HG02759 (cell line): Measurements from ENCODE around the gene ADD1.
"Not testable (repeated sequence)": the region's sequence is repeated elsewhere in the genome, so short reads cannot be mapped to it uniquely, and the experiment has no call there.

Experiments used
- ATAC-seq: cut with Tn5 transposase; IDR thresholded peaks from one replicate; pipeline ENCODE4 v1.9.1; 2021; ENCODE audit warnings: mild to moderate bottlenecking, moderate library complexity; ENCODE audit not compliant: unreplicated experiment

The ADD1 gene

DNA sequence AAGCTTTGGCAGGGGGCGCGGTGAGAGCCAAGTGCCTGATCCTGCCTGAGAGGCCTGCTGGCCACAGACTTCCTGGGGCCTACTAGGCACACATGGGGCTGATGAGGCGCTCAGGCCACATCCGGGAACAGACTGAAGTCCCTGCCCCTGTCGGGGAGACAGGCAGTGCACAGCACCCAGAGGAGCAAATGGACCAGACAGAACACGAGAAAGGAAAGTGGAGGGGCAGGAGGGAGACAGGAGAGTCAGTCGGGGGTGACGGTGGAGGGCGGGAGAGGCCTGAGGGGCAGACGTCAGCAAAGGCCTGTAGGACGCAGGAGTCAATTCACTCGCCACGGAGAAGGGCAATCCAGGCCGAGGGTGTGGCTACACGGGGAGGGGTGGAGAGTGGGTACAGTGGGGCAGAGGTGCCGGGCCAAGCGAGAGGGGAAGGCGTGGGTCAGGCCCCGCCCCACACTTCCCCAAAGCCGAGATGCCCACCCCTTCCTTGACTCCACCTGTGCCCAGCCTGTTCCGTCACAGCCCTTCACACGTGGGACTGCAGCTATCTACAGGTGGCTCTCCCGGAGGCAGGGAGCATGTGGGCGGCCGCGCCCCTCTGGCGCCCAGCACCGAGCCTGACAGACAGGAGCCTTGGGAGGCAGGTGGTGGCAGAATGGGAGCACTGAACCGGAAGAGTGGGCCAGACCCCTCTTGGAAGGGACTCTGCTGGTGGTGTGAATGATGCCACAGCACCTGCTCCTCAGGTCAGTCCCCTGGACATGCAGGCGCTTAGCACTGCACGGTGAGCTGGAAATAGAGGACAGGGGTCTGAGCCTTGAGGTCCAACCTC, 99.1 kb downstream of the ADD1 start:
- ATAC-seq = no peak

DNA sequence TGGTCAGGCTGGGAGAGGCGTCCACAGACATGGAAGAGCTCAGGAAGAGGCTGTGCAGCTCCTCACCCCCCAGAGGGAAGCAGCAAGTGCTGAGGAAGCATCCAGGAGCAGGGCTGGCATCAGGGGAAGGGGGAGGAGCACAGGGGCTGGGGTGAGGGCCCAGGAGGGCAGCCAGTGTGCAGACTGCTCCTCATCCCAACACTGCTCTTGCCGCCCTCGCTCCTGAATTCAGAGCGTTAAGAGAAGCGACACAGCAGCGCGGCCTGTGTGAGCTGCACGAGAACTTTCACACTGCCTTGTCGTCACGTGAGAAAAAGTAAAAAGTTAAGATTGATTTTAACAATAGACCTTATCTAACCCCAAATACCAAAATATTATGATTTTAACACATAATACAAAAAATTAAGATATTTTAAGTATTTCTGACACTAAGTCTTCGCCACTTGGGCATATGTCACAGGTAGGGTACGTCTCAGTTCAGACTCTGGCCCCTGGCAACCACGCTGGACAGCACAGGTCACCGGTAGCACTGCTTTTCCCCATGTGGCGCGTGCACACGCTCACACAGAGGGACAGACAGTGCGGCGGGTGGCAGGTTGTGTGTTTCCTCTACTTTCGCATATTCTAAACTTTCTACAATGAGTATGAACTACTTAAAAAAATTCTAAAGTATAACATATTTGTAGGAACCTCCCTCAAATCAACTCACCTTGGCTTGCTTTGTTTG, 99.9 kb downstream of the ADD1 start:
- ATAC-seq = no peak

- no peak for ATAC-seq
Observed at GRCh38 chr4:2944091-2944482, 100.4 kb downstream of the ADD1 start.

GRCh38 chr4:2944586-2945526, 101.2 kb downstream of the ADD1 start:
- no peak for ATAC-seq

- ATAC-seq = not testable (repeated sequence)
Observed at GRCh38 chr4:2945619-2946604, 102.3 kb downstream of the ADD1 start.

DNA sequence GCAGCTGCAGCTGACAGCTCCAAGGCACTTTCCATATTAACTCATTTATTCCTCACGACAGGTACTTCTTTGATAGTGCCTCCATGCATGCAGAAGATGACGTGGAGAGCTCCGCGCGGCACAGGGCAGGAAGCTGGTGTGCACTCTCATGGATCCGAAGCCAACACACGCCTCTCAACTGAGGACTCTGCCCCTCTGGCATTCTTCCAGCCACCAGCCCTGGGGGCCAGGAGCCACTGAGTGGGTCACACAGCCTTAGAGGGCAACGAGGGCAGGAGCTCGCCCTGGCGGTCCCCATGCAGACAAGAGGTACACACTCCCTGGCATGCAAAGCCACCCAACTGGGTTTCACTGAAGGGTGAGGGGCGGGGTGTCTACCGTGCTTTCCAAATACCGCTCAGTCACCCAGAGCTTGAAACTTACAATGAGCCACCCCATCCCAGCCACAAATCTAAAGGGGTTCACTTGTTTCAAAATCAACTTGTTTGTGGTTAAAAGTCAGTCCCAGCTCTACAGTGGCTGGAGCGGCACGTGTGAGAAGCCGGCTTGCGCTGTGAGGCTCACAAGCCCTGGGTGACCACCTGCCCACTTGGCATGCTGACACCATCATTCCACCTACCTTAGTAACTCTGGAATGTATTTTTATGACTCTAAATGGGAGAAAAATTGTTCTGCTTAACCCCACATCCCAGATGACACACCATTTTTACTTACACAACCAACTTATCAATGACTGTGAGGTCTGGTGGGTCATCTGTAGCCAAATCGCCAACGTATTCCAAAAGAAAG, 103.4 kb downstream of the ADD1 start:
- no peak for ATAC-seq

DNA sequence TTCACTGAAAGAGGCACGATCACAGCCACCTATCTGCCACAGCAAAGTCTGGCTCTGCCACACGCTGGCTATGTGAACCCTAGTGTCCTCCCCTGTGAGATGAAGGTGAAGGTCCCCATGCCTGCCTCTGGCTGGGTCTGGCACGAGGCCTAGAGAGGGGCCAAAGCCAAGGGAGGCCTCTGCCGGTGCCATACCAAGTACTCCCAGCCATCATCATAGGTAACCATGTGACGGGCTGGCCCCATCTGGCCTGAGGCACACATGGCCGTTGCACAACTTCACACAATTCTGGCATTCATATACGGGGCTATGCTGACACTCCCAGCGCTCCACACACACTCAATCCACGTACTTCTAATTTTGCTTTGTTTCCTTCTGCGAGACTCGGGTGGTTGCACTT, 104.3 kb downstream of the ADD1 start:
- no peak for ATAC-seq

- ATAC-seq = no peak
Observed at GRCh38 chr4:2948895-2949781, 105.5 kb downstream of the ADD1 start.

- no peak for ATAC-seq
Observed at GRCh38 chr4:2949782-2950125, 106.1 kb downstream of the ADD1 start.

DNA sequence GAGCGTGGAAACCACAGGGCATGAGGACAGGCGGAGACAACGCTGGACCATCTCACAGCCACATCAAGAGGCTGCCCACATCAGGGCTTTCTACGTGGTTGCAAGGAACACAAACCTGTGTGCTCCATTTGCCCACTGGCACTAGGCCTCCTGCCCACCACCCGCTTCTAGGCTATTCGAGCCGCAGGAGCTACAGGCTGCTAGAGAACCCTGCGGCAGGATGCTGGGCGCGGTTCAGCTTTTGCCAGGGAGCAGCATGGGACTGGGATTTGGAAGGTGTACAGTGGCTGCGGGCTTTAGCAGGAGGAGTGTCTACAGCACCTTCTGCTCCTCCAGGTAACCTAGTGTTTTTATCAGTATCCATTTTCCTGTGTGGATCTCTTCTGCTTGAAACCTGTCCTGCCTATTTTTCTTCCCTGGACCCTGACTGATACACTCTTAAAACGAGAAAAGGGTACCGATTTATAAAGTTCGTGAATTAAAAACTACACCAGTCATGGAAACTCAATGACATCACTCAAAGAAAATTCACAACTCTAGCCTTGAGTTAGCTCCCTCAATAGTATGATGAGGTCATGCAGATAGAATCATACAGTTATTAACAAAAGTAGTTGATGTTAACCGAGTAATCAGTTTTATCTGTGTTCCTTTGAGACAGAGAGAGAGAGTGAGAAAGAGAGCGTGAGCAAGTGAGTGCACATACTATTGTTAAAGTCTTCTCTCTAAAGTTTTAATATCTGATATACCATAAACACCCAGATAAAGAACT, 106.8 kb downstream of the ADD1 start:
- no peak for ATAC-seq

GRCh38 chr4:2953496-2953895, 109.9 kb downstream of the ADD1 start:
- no peak for ATAC-seq

DNA sequence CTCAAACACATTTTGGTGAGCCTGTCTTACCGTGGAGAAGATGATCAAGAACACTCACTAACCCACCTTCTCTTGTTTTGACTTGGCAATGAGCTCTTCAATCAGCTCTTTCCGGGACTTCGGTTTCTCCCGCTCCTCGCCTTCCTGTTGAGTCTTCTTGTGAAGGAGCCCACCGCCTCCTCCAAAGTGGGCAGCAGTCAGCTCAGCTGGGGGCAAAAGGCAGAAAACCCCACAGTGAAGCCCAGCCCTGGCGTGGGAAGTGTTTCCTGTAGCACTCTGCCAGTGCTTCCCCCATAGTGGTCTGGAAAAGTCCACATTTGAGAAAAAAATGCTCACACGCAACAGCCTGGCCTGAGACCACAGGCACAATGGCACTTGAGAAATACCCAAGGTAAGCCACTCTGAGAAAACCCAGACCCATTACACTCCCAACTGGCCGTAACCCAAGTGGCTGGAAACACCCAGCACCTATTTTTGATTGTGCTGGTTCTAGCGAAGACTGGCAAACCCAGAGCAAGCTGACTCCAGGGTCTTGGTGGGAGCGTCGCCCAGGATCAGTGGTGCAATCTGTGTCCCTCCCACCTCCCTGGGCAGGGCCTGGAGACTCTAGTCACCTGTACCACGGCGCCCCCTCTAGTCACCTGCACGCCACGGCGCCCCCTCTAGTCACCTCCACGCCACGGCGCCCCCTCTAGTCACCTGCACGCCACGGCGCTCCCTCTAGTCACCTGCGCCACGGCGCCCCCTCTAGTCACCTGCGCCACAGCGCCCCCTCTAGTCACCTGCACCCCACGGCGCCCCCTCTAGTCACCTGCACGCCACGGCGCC, 110.9 kb downstream of the ADD1 start:
- ATAC-seq = peak; percentile 71

DNA sequence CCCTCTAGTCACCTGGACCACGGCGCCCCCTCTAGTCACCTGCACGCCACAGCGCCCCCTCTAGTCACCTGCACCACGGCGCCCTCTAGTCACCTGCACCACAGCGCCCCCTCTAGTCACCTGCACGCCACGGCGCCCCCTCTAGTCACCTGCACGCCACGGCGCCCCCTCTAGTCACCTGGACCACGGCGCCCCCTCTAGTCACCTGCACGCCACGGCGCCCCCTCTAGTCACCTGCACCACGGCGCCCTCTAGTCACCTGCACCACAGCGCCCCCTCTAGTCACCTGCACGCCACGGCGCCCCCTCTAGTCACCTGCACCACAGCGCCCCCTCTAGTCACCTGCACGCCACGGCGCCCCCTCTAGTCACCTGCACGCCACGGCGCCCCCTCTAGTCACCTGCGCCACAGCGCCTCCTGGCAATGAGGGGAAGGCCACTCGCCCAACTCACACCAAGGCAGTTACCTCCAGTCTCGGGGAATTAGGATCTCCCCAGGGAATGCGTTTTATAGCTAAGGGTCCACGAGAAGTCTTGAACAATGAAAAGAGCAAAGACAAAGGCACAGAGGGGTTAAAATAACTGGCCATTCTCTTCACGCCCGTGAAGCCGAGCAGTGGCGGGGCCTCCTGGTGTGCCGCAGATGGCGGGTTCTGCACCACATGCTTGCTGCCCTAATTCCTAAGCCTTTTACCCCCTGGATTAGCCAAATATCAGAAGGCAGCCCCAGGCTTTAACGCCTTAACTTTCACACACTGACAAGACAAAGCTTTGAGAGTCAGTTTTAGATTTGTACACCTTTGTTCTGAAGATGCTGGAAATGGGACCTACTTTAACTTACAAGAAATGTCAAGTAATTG, 111.8 kb downstream of the ADD1 start:
- not testable (repeated sequence) for ATAC-seq

DNA sequence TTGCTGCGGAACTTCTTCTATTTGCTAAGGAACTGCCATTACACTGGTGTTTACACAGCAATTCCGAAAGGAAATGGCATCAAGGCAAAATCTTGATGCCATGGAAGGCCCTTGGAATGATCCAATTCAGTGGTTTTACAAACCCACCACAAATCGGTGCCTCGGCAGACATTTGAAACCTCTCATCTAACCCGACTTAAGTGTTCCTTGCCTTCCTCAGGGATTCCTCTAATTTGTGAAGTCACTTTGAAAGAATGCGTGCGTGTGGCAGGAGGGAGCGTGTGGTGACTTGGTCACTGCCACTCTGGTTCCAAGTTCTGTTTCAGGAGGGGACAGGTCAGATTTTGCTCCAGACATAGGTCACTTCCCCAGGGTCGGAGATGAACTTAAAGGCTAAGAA, 114.8 kb downstream of the ADD1 start:
- ATAC-seq = no peak

- ATAC-seq = not testable (repeated sequence)
Observed at GRCh38 chr4:2960450-2960849, 116.8 kb downstream of the ADD1 start.

- no peak for ATAC-seq
Observed at GRCh38 chr4:2961421-2961810, 117.8 kb downstream of the ADD1 start.
